H9 (cell line): ENCODE data around the gene ZGRF1. TPM values are rescaled to one million over a fixed set of nuclear protein-coding genes. Genes with fewer than 3 reads are reported as not detected.
"Not testable (repeated sequence)": the region's sequence is repeated elsewhere in the genome, so short reads cannot be mapped to it uniquely, and the experiment has no call there.

Source experiments
- DNase-seq: peaks from one replicate; pipeline ENCODE4 v3.0.0-alpha.2; 2017
- H2AFZ ChIP-seq: one replicate; pipeline ENCODE4 v1.6.1; 2013; ENCODE audit warnings: mild to moderate bottlenecking, low read length, control low read depth, moderate library complexity
- H2AK5ac ChIP-seq: 2 replicates; pipeline ENCODE4 v1.6.1; 2013; ENCODE audit warnings: low read length, control low read depth, mixed read lengths; ENCODE audit not compliant: insufficient read length
- H2BK120ac ChIP-seq: one replicate; pipeline ENCODE4 v1.6.1; 2013; ENCODE audit warnings: low read depth, mild to moderate bottlenecking, low read length, control low read depth, inconsistent platforms; ENCODE audit not compliant: poor library complexity, severe bottlenecking
- H2BK12ac ChIP-seq: 2 replicates; pipeline ENCODE4 v1.6.1; 2013; ENCODE audit warnings: low read length, control low read depth, mixed read lengths, low read depth; ENCODE audit not compliant: insufficient read length
- H2BK15ac ChIP-seq: 2 replicates; pipeline ENCODE4 v1.6.1; 2013; ENCODE audit warnings: low read depth, low read length, control low read depth
- H2BK20ac ChIP-seq: one replicate; pipeline ENCODE4 v1.6.1; 2013; ENCODE audit warnings: low read depth, mild to moderate bottlenecking, low read length, control low read depth, inconsistent platforms; ENCODE audit not compliant: poor library complexity, severe bottlenecking
- H2BK5ac ChIP-seq: 2 replicates; pipeline ENCODE4 v1.6.1; 2013; ENCODE audit warnings: low read length, control low read depth, mixed read lengths; ENCODE audit not compliant: insufficient read length
- H3K14ac ChIP-seq: 2 replicates; pipeline ENCODE4 v1.6.1; 2013; ENCODE audit warnings: low read length, control low read depth; ENCODE audit not compliant: insufficient read depth
- H3K18ac ChIP-seq: 2 replicates; pipeline ENCODE4 v1.6.1; 2013; ENCODE audit warnings: low read depth, mild to moderate bottlenecking, mixed read lengths, low read length, control low read depth; ENCODE audit not compliant: insufficient read length
- H3K23ac ChIP-seq: 2 replicates; pipeline ENCODE4 v1.6.1; 2013; ENCODE audit warnings: low read length, control low read depth, mixed read lengths, low read depth; ENCODE audit not compliant: insufficient read length
- H3K23me2 ChIP-seq: 2 replicates; pipeline ENCODE4 v1.6.1; 2013; ENCODE audit warnings: low read depth, mild to moderate bottlenecking, mixed read lengths, low read length, control low read depth; ENCODE audit not compliant: insufficient read length, poor library complexity, severe bottlenecking
- H3K27ac ChIP-seq: 2 replicates; pipeline ENCODE4 v1.5.1; 2013; ENCODE audit warnings: low read length, control low read depth, mixed read lengths, low read depth; ENCODE audit not compliant: insufficient read length
- H3K27me3 ChIP-seq: 2 replicates; pipeline ENCODE4 v1.6.1; 2013; ENCODE audit warnings: low read length, control low read depth, inconsistent platforms; ENCODE audit not compliant: insufficient read depth
- H3K4ac ChIP-seq: 2 replicates; pipeline ENCODE4 v1.6.1; 2013; ENCODE audit warnings: low read depth, mild to moderate bottlenecking, control low read depth, inconsistent platforms, low read length, moderate library complexity
- H3K4me1 ChIP-seq: 2 replicates; pipeline ENCODE4 v1.6.1; 2013; ENCODE audit warnings: low read length, control low read depth, inconsistent platforms; ENCODE audit not compliant: insufficient read depth
- H3K4me2 ChIP-seq: 2 replicates; pipeline ENCODE4 v1.6.1; 2013; ENCODE audit warnings: low read length, control low read depth, mixed read lengths; ENCODE audit not compliant: insufficient read length, insufficient read depth
- H3K56ac ChIP-seq: 2 replicates; pipeline ENCODE4 v1.6.1; 2013; ENCODE audit warnings: low read depth, mild to moderate bottlenecking, mixed read lengths, low read length, control low read depth; ENCODE audit not compliant: insufficient read length
- H3K79me1 ChIP-seq: 2 replicates; pipeline ENCODE4 v1.6.1; 2013; ENCODE audit warnings: low read depth, mild to moderate bottlenecking, moderate library complexity, low read length, control low read depth, inconsistent platforms; ENCODE audit not compliant: insufficient read depth, poor library complexity, severe bottlenecking
- H3K79me2 ChIP-seq: 2 replicates; pipeline ENCODE4 v1.6.1; 2013; ENCODE audit warnings: low read length, control low read depth, inconsistent platforms; ENCODE audit not compliant: insufficient read depth
- H3K9ac ChIP-seq: 2 replicates; pipeline ENCODE4 v1.6.1; 2013; ENCODE audit warnings: low read length, control low read depth, mixed read lengths; ENCODE audit not compliant: insufficient read length; ENCODE audit errors: extremely low read depth
- H3K9me3 ChIP-seq: one replicate; pipeline ENCODE4 v1.6.1; 2013; ENCODE audit warnings: low read depth, low read length, inconsistent platforms; ENCODE audit not compliant: control insufficient read depth
- H3T11ph ChIP-seq: one replicate; pipeline ENCODE4 v1.6.1; 2013; ENCODE audit warnings: mild to moderate bottlenecking, low read length, control low read depth, inconsistent platforms
- H4K20me1 ChIP-seq: one replicate; pipeline ENCODE4 v1.6.1; 2013; ENCODE audit not compliant: control insufficient read depth, insufficient read length, insufficient read depth
- H4K5ac ChIP-seq: 2 replicates; pipeline ENCODE4 v1.6.1; 2013; ENCODE audit warnings: low read depth, mild to moderate bottlenecking, mixed read lengths, low read length, control low read depth; ENCODE audit not compliant: insufficient read length
- H4K8ac ChIP-seq: replicated peaks from 2 replicates; pipeline ENCODE4 v1.6.1; 2013; ENCODE audit warnings: low read length, control low read depth, mixed read lengths, low read depth; ENCODE audit not compliant: insufficient read length
- H4K91ac ChIP-seq: 2 replicates; pipeline ENCODE4 v1.6.1; 2013; ENCODE audit warnings: low read depth, mild to moderate bottlenecking, moderate library complexity, mixed read lengths, low read length, control low read depth; ENCODE audit not compliant: insufficient read length
- H3K27ac Mint-ChIP-seq, 3 experiments: 2 replicates in 2 of 3; 3 replicates in 1 of 3; pipeline ENCODE4 v1.8.0; 2020 to 2021; ENCODE audit warnings: mixed read lengths in 3 of 3, mild to moderate bottlenecking in 1 of 3, moderate library complexity in 1 of 3
- H3K27me3 Mint-ChIP-seq: 2 replicates; pipeline ENCODE4 v1.8.0; 2021; ENCODE audit warnings: low read depth, mild to moderate bottlenecking, moderate library complexity, mixed read lengths
- H3K36me3 Mint-ChIP-seq, 3 experiments: 2 replicates in 2 of 3; 3 replicates in 1 of 3; pipeline ENCODE4 v1.8.0; 2020 to 2021; ENCODE audit warnings: low read depth in 3 of 3, mixed read lengths in 3 of 3; ENCODE audit not compliant: insufficient read depth in 1 of 3
- H3K4me1 Mint-ChIP-seq, 2 experiments: 2 replicates each; pipeline ENCODE4 v1.8.0; 2020; ENCODE audit warnings: mixed read lengths in 2 of 2
- H3K4me3 Mint-ChIP-seq, 2 experiments: 2 replicates in 1 of 2; 3 replicates in 1 of 2; pipeline ENCODE4 v1.8.0; 2020 to 2021; ENCODE audit warnings: mild to moderate bottlenecking in 2 of 2, mixed read lengths in 2 of 2, moderate library complexity in 1 of 2
- H3K9me3 Mint-ChIP-seq, 2 experiments: 2 replicates in 1 of 2; 3 replicates in 1 of 2; pipeline ENCODE4 v1.8.0; 2020; ENCODE audit warnings: mild to moderate bottlenecking in 2 of 2, mixed read lengths in 2 of 2, moderate library complexity in 1 of 2
- WGBS: extraction: QIAGEN DNeasy Blood & Tissue Kit; methylation state at CpG from one replicate; pipeline ENCODE4 v1.1.7; 2013; ENCODE audit warnings: missing lambda C conversion rate, low lambda C conversion rate, mixed read lengths; ENCODE audit not compliant: insufficient read length; ENCODE audit errors: extremely low coverage; 5-methylcytosine and 5-hydroxymethylcytosine counted together
- total RNA-seq: library from RNA; stranded (reverse); gene quantifications from 2 replicates; pipeline ENCODE4 v1.2.1, GENCODE V29; 2021
- TF ChIP-seq, protein P1 (sequence below): fragments of 200-600 bp; sonication (generic); conservative IDR thresholded peaks from 3 replicates; pipeline ENCODE4 v1.8.0; 2021; ENCODE audit warnings: antibody characterized with exemption, mild to moderate bottlenecking

ZGRF1 gene
- total RNA-seq, 1 experiment from 2014 or later: 38.3 TPM

DNA sequence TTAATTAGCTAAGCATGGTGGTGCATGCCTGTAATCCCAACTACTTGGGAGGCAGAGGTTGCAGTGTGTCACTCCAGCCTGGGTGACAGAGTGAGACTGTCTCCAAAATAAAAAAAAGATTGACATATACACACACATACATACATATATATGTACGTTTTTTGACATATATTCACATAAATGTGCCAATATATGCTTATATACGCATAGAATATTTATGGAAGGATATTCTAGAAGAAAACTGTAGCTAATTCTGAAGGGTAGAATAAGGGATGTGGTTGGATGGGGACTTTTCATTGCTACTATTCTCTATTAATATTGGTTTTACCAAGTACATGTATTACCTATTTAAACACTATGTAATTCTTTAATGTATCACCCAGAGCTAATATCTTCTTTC, 19.7 kb downstream of the ZGRF1 start:
- no peak overlapping the region for H2BK120ac ChIP-seq
- H3K23ac ChIP-seq: no peak overlapping the region
- TF ChIP-seq, protein P1, sequence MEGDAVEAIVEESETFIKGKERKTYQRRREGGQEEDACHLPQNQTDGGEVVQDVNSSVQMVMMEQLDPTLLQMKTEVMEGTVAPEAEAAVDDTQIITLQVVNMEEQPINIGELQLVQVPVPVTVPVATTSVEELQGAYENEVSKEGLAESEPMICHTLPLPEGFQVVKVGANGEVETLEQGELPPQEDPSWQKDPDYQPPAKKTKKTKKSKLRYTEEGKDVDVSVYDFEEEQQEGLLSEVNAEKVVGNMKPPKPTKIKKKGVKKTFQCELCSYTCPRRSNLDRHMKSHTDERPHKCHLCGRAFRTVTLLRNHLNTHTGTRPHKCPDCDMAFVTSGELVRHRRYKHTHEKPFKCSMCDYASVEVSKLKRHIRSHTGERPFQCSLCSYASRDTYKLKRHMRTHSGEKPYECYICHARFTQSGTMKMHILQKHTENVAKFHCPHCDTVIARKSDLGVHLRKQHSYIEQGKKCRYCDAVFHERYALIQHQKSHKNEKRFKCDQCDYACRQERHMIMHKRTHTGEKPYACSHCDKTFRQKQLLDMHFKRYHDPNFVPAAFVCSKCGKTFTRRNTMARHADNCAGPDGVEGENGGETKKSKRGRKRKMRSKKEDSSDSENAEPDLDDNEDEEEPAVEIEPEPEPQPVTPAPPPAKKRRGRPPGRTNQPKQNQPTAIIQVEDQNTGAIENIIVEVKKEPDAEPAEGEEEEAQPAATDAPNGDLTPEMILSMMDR: no peak
- H3K4me1 ChIP-seq: no peaks in the 10 kb centered on the region
- no peaks in the 10 kb centered on the region for H3K23me2 ChIP-seq
- H4K91ac ChIP-seq: no peak overlapping the region
- Mint-ChIP-seq H3K4me3 (no peak overlapping the region), H3K27ac (no peak overlapping the region), H3K36me3 (peaks cover 16 to 41% (median 35%) of the 10 kb centered on the region in 3 experiments; a peak in 6 of 7 replicates), H3K4me1 (no peaks in the 10 kb centered on the region), H3K9me3 (no peaks in the 10 kb centered on the region), H3K27me3 (no peaks in the 10 kb centered on the region)
- H2AFZ ChIP-seq: no peak overlapping the region
- H3K27me3 ChIP-seq: no peaks in the 10 kb centered on the region
- H4K20me1 ChIP-seq: no peaks in the 10 kb centered on the region
- H4K8ac ChIP-seq: no peak overlapping the region
- H2BK5ac ChIP-seq: no peak overlapping the region
- no peak for DNase-seq
- H3K14ac ChIP-seq: no peak overlapping the region
- H3K18ac ChIP-seq: no peak overlapping the region
- no peaks in the 10 kb centered on the region for H3K9me3 ChIP-seq
- H3K79me1 ChIP-seq: no peaks in the 10 kb centered on the region
- no peak overlapping the region for H3K4me2 ChIP-seq
- no peak overlapping the region for H3K4ac ChIP-seq
- H2AK5ac ChIP-seq: no peak overlapping the region
- H3K56ac ChIP-seq: no peak overlapping the region
- H3K9ac ChIP-seq: no peak overlapping the region
- no peak overlapping the region for H2BK12ac ChIP-seq
- no peak overlapping the region for H2BK20ac ChIP-seq
- H3K79me2 ChIP-seq: no peaks in the 10 kb centered on the region
- no peak overlapping the region for H3K27ac ChIP-seq
- WGBS: no CpG with 5 or more reads among the region's 2 CpGs
- H3T11ph ChIP-seq: no peak overlapping the region
- H2BK15ac ChIP-seq: no peak overlapping the region
- H4K5ac ChIP-seq: no peak overlapping the region

DNA sequence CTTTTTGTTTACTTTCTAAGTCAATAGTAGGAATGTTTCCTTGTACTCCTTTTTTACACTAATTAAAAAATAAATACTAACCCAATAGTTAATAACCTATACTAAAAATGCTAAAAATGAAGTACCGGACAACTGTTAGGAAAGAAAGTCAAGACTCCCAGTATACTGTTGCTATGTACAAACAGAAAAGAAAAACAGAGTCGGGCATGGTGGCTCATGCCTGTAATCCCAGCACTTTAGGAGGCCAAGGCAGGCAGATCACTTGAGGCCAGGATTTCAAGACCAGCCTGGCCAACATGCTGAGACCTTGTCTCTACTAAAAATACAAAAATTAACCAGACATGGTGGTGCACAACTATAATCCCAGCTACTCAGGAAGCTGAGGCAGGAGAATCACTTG, 23.9 kb downstream of the ZGRF1 start:
- H3K79me2 ChIP-seq, H4K20me1 ChIP-seq, H3K4me1 Mint-ChIP-seq, H2BK120ac ChIP-seq, H2BK12ac ChIP-seq, H2AK5ac ChIP-seq, H3K27me3 Mint-ChIP-seq, H4K91ac ChIP-seq, H3K23ac ChIP-seq, H3K18ac ChIP-seq, H3T11ph ChIP-seq, H3K14ac ChIP-seq, H3K4ac ChIP-seq, H2AFZ ChIP-seq, H3K27ac Mint-ChIP-seq, H4K5ac ChIP-seq, H3K27me3 ChIP-seq, H2BK20ac ChIP-seq, H3K27ac ChIP-seq, H3K4me3 Mint-ChIP-seq, H3K79me1 ChIP-seq, H3K4me1 ChIP-seq, H3K23me2 ChIP-seq, H3K4me2 ChIP-seq, DNase-seq, H3K9me3 Mint-ChIP-seq, H3K56ac ChIP-seq, H2BK5ac ChIP-seq, H3K9me3 ChIP-seq, H3K9ac ChIP-seq, H2BK15ac ChIP-seq, H4K8ac ChIP-seq: not testable (repeated sequence)
- H3K36me3 Mint-ChIP-seq: peaks cover 8 to 39% (median 28%) of the 10 kb centered on the region in 3 experiments; a peak in 6 of 7 replicates
- no CpG with 5 or more reads among the region's 2 CpGs for WGBS
